Sigmoid colon (tissue), 4 donors: ENCODE data around the gene TIMM50.

Source experiments
- POLR2A ChIP-seq, 2 donors: fragments of 450-650 bp; IDR thresholded peaks; one replicate each; pipeline ENCODE4 v1.6.1; 2016; ENCODE audit warnings: antibody characterized with exemption in 2 of 2, mild to moderate bottlenecking in 2 of 2, moderate library complexity in 2 of 2
- POLR2AphosphoS5 ChIP-seq, 4 donors: sonication (generic); formaldehyde crosslinking; IDR thresholded peaks; one replicate each; pipeline ENCODE4 v1.6.1; 2017; ENCODE audit warnings: antibody characterized with exemption in 4 of 4
- TF ChIP-seq, protein P1 (sequence below), 4 experiments: fragments of 450-650 bp in 3 of 4; fragments of 200-600 bp in 1 of 4; IDR thresholded peaks; one replicate each; pipeline ENCODE4 v1.5.1; 2016 to 2019; ENCODE audit warnings: antibody characterized with exemption in 4 of 4, mild to moderate bottlenecking in 3 of 4, moderate library complexity in 2 of 4

DNA sequence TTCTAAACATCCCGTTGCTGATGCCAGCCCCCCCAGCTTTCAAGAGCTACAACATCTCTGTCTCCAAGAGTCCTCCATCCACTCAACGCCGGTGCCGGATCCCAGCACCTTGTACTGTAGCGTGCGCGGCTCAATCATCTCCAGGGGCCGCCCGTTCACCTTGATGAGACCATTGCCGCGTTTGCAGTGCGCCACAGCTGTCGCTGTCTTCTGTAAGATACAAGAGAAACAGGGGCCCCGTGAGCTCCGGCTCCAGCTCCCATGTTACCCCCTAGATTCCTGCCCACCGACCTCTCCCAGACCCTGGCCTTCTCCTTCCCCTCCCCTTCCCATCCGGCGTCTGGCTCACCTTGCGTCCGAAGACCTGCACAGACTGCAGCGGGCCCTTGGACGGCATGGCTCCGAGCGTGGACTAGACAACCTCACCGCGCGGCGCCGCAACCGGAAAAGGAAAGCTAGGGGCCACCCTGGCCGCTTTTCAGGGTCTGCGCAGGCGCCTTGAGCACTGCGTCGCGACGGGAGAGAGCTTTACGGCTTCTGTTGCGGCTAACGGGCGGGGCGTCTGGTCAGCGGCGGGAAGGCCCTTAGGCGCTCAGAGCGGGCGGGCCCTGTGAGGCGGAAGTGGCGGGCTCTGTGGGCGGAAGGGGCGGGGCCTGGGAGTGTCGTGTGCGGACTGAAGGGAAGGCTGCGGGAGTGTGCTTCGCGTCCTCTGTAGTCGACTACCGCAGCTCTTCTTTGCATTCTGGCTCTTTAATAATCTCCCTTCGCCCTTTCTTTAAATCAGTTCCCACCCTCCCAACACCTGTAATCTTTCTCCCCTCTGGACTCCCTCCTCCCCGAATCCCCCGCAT, 44.9 kb upstream of the TIMM50 start, which contains the start of gene RPS16:
- TF ChIP-seq, protein P1, sequence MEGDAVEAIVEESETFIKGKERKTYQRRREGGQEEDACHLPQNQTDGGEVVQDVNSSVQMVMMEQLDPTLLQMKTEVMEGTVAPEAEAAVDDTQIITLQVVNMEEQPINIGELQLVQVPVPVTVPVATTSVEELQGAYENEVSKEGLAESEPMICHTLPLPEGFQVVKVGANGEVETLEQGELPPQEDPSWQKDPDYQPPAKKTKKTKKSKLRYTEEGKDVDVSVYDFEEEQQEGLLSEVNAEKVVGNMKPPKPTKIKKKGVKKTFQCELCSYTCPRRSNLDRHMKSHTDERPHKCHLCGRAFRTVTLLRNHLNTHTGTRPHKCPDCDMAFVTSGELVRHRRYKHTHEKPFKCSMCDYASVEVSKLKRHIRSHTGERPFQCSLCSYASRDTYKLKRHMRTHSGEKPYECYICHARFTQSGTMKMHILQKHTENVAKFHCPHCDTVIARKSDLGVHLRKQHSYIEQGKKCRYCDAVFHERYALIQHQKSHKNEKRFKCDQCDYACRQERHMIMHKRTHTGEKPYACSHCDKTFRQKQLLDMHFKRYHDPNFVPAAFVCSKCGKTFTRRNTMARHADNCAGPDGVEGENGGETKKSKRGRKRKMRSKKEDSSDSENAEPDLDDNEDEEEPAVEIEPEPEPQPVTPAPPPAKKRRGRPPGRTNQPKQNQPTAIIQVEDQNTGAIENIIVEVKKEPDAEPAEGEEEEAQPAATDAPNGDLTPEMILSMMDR (IDR thresholded peaks at IDR 0.05), result no peak
- TF ChIP-seq POLR2A (IDR thresholded peaks at IDR 0.05) (peak; percentile 94 to 98), POLR2AphosphoS5 (IDR thresholded peaks at IDR 0.05) (peak; percentile 99 to 100 (median 100))
